ENCODE results near the gene SEC14L5. TPM values are rescaled to one million over a fixed set of nuclear protein-coding genes. Genes with fewer than 3 reads are reported as not detected.
"Not testable (repeated sequence)": the region's sequence is repeated elsewhere in the genome, so short reads cannot be mapped to it uniquely, and the experiment has no call there.

SEC14L5 gene
- polyA plus RNA-seq, 12 donors, result 0.35 to 1.5 (median 0.75) TPM; not detected in 1

DNA sequence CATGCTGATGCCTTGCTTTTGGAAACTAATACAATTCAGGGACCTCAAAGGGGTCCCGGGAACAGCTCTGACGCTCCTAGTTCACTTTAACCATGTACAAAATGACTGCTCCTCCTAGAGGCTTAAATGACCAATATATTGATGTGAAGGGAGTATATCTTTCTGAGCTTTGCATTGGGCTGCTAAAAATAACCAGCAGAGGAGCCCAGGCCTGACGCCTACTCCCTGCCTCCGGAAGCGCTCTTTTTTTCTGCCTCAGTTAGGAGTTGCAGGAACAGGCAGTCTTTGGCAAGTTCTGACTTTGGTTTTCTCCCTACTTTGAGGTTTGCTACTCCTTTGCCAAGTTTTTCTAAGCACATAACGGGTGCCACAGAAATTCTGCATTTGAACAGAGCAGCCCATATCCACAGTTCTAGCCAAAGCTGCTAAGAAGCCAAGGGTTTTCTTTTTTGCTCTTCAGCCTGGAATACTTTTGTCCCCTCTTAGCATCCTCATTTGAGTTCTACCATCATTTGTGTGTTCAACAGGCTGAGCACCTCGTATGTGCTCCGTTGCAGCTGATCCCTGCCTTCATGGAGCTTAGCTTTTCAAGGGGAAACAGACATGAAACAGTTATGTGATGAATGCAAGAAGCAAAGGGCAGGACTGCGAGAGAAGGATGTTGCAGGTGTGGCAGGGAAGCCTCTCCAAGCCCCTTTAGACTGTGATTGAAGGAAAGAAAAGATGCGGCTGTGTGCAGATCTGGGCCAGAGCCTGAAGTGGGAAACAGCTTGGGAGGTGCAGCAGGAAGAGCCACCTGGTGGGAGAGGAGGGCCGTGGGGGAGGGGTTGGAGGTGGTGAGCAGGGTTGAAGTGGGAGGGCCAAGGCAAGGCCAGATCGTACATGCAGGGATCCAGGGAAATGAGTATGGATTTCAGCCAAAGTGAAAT is 78.4 kb downstream of the SEC14L5 start:
- DNase-seq, result no peak

DNA sequence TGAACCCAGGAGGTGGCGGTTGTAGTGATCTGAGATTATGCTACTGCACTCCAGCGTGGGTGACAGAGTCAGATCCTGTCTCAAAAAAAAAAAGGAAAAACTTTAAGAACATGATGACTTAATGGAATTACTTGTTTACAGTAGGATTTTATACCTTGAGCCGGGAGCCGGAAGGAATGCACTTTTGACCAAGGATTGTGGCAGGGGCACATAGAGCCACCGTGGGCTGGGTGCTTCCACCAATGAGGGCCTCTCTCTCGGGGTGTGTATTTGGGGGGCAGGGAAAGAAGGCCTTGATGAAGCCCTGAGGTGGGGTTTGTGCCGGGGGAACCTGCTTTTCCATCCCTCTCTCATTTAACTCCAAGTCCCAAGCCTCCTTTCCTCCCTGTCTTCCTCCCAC is 82.3 kb downstream of the SEC14L5 start:
- DNase-seq, result no peak

DNA sequence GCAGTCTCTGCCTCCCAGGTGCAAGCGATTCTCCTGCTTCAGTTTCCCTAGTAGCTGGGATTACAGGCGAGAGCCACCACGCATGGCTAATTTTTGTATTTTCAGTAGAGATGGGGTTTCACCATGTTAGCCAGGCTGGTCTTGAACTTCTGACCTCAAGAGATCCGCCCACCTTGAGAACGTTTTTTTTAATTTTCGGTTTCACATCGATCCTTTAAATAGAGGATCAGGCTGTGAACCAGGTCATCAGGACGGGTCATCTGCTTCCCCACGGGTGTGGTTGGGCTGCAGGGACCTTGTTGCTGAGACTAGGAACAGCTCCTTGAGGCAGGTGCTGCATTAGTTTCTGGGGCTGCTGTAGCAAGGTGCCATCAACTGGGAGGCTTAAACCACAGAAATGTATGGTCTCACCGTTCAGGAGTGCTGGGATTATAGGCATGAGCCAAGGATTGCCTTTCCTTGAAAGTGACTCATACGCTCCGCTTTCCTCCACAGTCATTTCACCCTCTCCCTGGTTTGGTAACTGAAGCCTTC is 83.5 kb downstream of the SEC14L5 start:
- DNase-seq, result no peak

DNA sequence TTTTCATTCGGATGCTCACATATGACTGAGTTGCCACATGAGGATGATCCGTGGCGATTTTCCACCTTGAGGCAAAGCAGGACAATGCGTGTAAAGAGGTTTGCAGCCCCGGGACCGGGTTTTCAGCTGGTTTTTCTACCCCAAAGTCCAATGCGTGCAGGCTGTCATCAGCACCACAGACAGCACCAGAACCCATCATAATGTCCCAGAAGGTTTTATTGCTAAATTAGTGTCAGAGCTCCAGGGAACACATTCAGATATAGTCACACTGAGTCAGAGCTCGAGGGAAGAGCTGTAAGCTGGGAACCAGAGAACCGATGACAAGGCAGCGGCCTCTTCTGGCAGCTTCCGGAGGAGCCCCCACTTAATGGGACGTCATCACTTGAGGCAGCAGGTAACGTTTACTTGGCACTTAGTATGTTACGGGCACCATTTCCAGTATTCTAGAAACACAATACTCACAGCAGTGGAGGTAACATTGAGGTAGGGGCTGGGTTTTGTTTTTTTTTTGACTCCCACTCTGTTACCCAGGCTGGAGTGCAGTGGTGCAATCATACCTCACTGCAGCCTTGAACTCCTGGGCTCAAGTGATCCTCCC is 84.5 kb downstream of the SEC14L5 start:
- no peak for DNase-seq

DNA sequence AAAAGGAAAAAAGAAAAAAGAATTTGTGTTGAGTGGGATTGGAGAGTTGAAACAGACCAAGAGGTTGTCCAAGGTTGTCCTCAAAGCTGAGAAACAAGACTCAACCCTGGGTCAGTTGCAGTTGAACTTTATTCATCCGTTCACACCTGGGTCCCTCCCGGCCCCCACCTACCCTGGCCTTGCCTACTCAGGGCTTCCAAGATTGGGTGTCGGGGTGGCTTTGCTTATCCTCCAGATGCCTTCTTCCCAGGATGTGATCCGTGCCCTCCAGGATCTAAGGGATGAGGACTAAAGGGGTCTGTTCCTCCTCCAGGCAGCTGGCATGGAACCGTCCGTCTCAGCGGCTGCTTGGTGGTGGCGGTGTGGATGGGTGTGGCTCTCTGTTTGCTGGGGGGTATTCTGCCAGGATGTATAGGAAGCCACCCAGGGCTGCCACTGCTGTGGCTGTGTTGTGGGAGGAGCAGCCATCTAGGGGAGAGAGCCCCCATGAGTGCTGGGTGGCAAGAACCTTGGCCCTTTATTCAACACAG is 85.9 kb downstream of the SEC14L5 start:
- DNase-seq, result no peak

DNA sequence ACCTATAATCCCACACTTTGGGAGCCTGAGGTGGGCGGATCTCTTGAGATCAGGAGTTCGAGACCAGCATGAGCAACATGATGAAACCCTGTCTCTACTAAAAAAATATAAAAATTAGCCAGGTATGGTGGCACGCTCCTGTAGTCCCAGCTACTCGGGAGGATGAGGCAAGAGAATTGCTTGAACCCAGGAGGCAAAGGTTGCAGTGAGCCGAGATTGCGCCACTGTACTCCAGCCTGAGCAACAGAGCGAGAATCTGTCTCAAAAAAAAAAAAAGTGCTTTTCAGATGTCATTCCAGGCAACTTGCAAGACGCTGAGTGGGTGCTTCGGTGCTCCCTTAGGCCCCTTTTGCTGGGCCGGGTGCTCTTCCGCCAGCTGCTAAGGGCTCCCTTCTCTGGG is 86.5 kb downstream of the SEC14L5 start:
- DNase-seq, result not testable (repeated sequence)

DNA sequence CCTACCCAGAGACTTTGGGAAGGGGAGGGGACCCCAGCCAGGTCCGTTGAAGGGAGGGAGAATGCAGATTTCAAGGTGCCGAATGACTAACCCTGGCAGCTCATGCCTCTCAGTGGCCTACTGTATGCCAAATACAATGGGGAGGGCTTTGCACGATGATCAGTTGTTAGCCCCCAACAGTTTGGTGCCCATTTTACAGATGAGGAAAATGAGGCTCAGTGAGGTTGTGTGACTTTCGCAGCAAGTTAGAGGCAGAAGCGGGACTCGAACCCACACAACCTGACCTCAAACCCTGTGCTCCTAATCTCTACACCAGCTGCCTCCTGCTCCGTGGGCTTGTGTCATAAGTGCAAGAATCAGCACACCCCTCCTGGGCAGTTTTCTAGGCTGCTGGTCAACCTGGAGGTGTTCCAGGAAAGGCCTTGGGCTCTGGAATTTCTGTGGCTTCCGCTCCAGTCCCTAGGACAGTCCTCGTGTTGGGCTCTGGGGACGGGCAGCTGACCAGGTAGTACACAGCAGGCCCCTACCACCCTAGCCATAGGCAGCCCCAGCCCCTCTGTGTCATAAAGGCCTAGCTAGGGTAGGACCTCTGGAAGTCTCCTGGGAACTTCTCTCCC is 87.5 kb downstream of the SEC14L5 start:
- DNase-seq, result no peak

DNA sequence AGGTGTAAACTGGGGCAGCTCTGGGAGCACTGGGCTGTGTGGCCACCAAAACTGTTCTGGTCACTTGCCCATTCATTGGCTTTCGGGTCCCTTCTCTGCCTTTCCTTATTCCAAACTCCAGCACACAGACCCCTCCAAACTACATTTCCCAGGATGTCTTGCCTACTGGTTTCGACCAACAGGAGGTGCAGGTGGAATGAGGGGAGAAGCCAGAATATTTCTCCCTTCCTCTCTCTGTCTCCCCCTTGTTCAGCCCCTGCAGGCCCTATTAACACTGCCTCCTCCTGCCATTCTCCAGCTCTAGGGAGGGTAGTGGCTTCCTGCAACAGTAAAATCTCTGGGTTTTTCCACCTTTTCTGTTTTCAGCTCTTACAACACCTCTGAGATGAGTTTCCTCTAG is 88.8 kb downstream of the SEC14L5 start:
- no peak for DNase-seq

DNA sequence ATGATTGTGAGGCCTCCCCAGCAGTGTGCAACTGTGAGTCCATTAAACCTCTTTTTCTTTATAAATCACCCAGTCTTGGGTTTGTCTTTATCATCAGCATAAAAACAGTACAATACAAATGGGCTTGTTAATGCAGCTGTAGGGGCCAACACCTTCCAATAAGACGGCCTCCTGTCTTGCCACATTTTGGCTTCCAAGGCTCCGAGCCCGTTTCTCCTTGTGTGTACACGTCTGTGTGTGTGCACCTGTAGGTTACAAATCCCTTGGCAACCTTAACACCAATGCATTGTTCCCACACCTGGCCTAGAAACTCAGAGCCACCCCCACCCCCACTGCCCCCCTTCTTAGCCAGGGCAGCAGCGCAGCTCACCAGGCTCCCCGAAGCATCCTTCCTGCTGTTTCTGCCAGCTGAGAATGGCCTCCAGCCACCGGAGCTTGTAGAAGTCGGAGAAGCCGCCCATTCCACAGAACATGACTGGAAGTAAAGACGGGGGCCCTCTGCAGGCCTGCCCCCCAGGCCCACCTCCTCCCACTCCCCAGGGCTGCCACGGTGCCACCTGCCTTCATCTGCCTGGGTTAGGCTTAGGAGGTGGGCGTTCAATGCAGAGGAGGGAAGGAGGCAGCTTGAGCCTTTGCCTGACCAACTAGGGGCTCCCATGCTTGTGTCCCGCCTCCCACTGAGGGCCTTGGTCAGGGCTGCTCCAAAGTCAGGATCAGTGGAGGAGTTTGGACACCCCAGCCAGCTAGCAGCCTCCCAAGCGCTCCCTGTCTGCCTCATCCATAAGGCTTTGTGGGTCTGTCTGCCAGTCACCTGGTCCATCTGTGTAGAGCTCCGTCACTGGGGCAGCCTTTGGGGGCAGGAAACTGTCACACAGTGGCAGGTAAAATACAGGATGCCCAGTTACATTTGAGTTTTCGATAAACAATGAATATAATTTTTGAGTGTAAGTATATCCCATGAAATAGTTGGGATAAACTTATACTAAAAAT is 97.0 kb downstream of the SEC14L5 start:
- DNase-seq, result no peak

DNA sequence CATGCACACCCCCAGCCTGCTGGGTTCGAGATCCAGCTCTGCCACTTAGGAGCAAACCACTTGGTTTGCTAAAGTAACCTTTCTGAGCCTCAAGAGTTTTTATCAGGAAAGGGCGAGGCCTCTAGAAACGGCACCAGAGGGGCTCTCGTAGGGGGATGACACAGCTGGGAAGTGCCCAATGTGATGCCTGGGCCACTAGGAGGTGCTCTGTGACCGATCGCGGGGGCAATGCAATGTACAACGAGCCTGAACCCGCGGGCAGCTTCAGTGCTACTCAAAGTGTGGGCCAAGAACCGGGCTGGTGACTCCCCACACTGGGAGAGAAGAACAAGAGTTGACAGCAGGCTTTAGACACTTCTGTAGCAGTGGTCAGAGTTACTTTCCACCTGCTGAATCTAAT is 98.2 kb downstream of the SEC14L5 start:
- no peak for DNase-seq

DNA sequence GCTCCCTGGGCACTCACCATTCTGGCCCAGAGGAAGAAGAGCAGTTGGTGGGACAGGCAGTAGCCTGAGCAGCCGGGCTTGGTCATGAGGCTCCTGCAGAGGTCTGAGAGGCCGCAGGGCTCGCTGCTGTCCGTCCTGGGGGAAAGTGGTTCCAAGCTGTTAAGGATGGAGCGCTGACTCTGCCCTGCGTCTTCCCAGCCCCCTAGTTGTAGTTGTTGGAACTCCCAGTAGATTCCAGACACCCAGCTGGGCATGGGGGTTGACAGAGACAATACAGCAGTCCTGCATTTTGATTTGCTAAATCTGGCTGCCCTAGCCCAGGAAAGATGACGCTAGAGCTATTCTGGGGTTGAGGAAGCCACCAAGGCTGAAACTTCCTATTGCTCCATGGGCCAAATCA is 100.3 kb downstream of the SEC14L5 start:
- DNase-seq, result no peak

DNA sequence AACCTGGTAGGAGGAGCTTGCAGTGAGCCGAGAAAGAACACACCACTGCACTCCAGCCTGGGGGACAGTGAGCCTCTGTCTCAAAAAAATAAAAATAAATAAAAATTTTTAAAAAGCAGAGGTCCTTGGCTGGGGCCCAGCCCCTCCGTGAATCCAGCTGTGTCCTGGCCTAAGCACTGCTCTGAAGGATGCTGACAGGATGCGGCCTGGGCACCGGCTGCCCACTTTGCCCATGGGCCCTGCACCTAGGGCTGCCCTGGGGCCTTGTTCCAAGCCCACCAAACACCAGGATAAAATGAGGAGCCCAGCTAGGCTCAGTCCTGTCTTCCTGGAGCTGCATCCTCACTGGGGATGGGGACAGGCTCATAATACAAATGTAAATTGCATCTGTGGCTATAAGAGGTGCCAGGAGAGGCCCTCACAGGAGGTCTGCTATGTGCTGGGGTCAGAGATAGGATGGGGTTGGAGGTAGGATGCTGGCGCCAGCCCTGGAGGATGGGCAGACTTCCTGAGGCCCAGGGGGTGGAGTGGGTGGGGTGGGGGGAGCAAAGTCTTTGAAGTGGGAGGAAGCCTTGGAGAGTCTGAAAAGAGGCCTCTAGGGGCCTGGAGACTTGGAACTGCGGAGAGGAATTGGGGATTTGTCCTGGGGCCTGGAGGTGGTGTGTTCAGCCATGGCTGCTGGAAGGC is 101.4 kb downstream of the SEC14L5 start:
- DNase-seq, result no peak

DNA sequence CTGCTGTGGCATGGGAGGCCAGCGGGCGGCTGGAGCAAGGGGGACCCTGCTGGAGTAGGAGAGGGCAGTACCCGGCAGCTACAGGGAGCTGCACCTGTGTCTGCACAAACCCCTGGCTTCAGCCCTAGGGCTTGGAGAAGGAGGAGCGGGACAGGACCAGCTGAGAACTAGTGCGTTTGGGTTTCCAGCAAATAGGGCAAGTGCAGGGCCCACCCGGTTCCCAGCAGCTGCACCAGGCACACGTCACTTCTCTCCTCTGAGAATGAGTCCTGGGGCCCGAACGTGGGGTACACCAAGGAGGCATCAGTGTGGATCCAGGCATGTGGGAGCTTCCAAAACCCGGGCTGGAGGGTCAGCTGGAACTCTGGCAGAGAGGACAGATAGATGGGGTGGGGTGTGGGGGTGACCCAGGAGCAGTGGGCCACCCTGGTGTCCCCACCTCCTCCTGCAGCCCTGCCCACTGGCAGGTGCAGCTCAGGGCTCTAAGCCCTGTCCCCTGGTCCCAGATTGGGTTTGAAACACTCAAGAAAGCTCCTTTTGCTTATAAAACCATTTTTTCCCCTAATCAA is 102.0 kb downstream of the SEC14L5 start:
- DNase-seq, result no peak

DNA sequence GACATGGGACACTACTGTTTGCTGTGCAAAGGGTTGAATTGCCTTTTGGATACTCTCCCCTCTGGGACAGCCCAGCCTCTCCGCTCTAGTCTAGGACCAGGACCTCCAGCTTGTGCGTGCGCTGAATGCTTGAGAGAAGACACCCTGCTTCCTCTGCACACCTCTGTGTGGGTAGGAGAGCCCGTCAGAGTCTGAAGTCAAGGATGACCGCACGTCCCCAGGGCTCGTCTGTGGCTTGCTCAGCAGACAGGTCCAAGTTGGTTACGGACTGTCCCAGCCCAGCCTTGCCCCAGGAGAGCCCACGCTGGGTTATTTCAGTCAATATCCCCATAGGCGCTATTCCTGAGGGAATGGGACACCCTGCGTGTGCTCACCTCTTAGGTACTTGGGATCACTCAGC is 103.9 kb downstream of the SEC14L5 start:
- no peak for DNase-seq

DNA sequence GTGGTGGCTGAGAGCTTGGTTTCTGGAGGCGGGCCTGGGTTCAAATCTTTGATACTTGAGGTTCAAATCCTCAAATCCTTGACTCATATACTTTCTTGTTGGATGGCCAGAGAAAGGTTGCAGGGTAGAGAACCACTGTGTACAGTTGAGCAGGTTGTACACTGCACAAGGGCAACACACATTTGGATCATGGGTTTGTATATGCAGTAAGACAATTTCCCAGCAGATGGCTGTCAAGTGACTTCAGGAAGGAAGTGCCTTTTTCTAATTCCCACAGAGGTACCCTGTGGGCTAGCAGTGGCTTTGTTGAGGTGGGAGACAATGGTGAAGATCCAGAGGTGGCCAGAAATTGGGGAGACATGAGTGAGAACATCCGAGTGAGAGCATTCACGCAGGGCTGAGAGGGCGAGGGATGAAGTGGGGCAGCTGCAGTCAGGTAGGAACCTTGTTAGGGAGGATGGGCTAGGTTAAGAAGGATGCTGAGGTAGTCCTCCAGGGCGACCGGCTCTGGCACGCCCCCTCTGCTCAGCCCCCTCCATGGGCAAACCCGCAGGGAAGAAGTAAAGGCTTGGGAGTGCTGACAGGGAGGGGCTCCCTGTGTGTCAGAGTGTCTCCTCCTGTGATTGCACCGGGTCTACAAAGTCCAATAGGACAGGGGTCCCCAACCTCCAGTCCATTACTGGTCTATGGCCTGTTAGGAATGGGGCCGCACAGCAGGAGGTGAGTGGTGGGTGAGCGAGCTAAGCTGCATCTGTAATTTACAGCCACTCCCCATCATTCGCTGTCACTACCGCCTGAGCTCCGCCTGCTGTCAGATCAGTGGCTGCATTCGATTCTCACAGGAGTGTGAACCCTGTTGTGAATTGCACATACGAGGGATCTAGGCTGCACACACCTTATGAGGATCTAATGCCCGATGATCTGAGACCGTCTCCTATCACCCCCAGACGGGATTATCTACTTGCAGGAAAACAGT is 104.9 kb downstream of the SEC14L5 start:
- no peak for DNase-seq

DNA sequence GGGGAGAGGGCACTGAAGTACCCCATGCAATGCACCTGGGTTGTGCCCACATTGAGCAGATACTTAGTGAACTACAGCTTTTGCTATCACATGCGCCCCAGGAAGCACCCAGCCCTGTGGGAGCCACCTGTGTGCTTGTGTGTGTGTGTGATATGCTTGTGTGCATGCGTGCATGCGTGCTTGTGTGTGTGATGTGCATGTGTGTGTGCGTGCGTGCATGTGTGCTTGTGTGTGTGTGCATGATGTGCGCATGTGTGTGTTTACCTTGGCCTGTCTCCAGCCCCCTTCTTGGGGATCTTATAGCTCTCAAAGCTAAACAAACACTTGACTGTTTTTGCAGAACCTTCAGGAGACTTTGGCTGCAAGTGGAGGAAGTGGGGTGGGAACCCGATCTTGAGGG is 106.8 kb downstream of the SEC14L5 start:
- DNase-seq, result no peak

DNA sequence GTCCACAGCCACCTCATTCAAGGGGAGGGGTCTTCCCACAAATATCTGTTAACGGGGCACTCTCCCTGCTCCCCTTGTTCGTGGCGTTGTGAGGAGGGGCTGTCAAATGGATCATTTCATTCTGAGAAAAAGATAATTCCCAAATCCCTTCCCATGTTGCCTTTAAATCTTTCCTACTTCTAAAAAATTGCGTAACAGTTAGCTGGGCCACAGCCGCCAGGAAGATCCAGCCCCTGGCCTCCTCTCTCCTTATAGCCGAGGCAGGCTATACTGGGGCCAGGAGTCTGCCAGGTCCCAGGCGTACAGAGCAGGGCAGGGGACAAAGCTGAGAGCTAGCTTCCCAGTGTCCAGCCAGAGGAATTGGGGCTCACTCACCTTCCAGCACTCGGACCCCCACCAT is 107.2 kb downstream of the SEC14L5 start:
- DNase-seq, result no peak

DNA sequence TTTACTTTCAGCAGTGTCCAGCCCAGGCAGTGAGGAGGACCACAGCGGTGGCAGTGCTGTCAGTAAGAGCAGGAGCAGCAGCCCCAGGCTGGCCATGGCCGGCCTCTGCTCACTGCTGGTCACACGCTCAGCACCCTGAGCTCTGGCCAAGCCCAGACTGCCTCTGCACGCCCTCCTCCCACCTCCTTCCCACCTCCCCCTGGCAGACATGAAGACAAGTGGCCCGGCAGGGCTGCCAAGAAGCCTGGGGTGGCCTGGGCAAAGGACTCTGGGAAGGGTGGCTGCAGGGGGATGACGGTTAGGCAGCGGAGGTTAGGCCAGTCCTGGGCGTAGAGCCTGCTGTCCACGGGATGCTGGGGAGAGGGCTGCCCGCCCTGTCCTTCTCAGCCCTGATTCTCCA is 107.7 kb downstream of the SEC14L5 start, which contains the start of gene C16orf89:
Gene C16orf89 (minus strand): TSS at position 144 of the 400 bp plus-strand sequence. CDS start 48 bp downstream, at position 96.
- DNase-seq, result no peak

DNA sequence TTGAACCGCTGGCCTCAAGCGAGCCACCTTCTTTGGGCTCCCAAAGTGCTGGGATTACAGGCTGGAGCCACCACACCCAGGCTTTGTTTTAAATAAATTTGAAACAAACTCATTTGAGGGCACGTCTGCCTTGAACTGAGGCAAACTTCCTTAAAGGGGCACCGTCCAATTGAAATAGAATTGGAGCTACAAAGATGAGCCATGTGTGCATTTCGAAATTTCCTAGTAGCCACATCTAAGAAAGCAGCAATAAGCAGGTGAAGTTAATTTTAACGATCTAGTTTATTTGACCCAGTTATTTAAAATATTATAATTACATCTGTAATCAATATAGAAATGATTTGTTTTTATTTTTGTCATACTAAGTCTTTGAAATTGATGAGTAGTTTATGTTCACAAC is 108.4 kb downstream of the SEC14L5 start:
- no peak for DNase-seq

Data from muscle of arm (tissue), 12 donors.